ENCODE results near the gene FUBP3. TPM values are rescaled to one million over a fixed set of nuclear protein-coding genes. Genes with fewer than 3 reads are reported as not detected.

FUBP3 gene
- total RNA-seq, 4 donors from 2014 or later = 47.6 to 62.0 (median 52.4) TPM

DNA sequence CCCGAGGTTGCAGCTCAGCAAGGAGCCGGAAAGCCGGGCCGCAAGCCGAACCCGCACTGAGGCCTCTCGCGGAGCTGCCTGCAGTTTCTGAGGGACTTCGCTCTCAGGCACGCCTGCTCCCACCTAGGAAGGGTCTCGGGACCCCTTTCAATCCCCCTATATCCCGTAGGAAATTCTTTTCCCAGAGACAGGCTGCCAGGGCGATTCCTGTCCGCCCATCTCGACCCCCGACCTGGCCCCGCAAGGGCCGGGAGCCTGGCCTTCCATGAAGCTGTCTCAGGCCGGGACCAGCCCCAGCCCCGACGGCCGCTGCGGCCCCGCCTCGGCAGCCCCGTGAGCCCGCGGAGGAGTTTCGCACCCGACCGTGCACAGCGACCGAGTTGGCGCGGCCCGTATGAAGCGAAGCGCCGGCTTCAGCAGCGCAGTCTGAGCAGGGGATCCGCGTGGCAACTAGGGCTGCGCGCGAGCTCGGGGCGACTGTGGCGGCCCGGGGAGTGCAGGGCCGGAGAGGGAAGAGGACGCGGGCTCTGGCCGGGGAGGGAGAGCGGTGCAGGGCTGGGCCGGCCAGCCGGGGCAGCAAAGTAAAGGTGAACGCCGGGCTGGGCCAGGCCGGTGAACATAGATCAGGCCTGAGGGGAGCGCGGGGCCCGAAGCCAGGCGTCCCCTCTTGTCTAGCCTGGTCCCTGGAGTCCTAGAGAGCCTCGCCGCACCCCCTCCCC is 84.0 kb downstream of the FUBP3 start:
- Histone ChIP-seq H3K4me1 (peaks cover 0 to 77% (median 64%) of the 10 kb centered on the region in 3 donors), H3K27me3 (peaks cover 100% of the 10 kb centered on the region), H3K9me3 (no peaks in the 10 kb centered on the region), H3K4me3 (peak overlapping the region in 1 of 2 donors; percentile 27), H3K36me3 (no peaks in the 10 kb centered on the region), H3K27ac (no peak overlapping the region)
- no peak for ATAC-seq
- no peak for TF ChIP-seq POLR2AphosphoS5 (IDR thresholded peaks at IDR 0.05)
- TF ChIP-seq, protein P1, sequence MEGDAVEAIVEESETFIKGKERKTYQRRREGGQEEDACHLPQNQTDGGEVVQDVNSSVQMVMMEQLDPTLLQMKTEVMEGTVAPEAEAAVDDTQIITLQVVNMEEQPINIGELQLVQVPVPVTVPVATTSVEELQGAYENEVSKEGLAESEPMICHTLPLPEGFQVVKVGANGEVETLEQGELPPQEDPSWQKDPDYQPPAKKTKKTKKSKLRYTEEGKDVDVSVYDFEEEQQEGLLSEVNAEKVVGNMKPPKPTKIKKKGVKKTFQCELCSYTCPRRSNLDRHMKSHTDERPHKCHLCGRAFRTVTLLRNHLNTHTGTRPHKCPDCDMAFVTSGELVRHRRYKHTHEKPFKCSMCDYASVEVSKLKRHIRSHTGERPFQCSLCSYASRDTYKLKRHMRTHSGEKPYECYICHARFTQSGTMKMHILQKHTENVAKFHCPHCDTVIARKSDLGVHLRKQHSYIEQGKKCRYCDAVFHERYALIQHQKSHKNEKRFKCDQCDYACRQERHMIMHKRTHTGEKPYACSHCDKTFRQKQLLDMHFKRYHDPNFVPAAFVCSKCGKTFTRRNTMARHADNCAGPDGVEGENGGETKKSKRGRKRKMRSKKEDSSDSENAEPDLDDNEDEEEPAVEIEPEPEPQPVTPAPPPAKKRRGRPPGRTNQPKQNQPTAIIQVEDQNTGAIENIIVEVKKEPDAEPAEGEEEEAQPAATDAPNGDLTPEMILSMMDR (IDR thresholded peaks at IDR 0.05) = no peak
- 4% methylated on average over 13 of the region's 65 CpGs; no CpG with 5 or more reads in 1 of the 2 donors for WGBS, 2 donors (ENCODE audit: low coverage in 1 of 2)

- peaks cover 98% of the 10 kb centered on the region for H3K27me3 ChIP-seq
- no peak for ATAC-seq
- H3K36me3 ChIP-seq = no peaks in the 10 kb centered on the region
- WGBS, 2 donors (ENCODE audit: low coverage in 1 of 2) = 0% methylated on average over 3 of the region's 19 CpGs; no CpG with 5 or more reads in 1 of the 2 donors
- H3K9me3 ChIP-seq = no peaks in the 10 kb centered on the region
- H3K4me3 ChIP-seq = peak overlapping the region in 1 of 2 donors; percentile 27
- H3K4me1 ChIP-seq = peaks cover 0 to 77% (median 64%) of the 10 kb centered on the region in 3 donors
- TF ChIP-seq POLR2AphosphoS5 (IDR thresholded peaks at IDR 0.05) (no peak), EP300 (IDR thresholded peaks at IDR 0.05) (no peak), POLR2A (IDR thresholded peaks at IDR 0.05) (no peak)
- TF ChIP-seq, protein P1 (IDR thresholded peaks at IDR 0.05) = no peak
- H3K27ac ChIP-seq = no peak overlapping the region
Measured at GRCh38 chr9:130663977-130664250, 84.5 kb downstream of the FUBP3 start.

- Histone ChIP-seq H3K27me3 (peaks cover 93% of the 10 kb centered on the region), H3K9me3 (no peaks in the 10 kb centered on the region), H3K36me3 (no peaks in the 10 kb centered on the region), H3K4me1 (peaks cover 0 to 74% (median 62%) of the 10 kb centered on the region in 3 donors), H3K27ac (no peak within 1 kb of the TSS), H3K4me3 (peak within 1 kb of the TSS in 1 of 2 donors; percentile 27)
- ATAC-seq = no peak
- WGBS, 2 donors (ENCODE audit: low coverage in 1 of 2) = 3% methylated on average over 10 of the region's 76 CpGs; no CpG with 5 or more reads in 1 of the 2 donors
- TF ChIP-seq POLR2AphosphoS5 (IDR thresholded peaks at IDR 0.05) (no peak), POLR2A (IDR thresholded peaks at IDR 0.05) (no peak), EP300 (IDR thresholded peaks at IDR 0.05) (no peak)
- TF ChIP-seq, protein P1 (IDR thresholded peaks at IDR 0.05) = no peak
Measured at GRCh38 chr9:130664251-130665028, 85.1 kb downstream of the FUBP3 start, which contains the start of gene PRDM12. Gene PRDM12, plus strand, starts transcription at chr9:130664594. Its CDS starts 60 bp downstream, at chr9:130664654.

DNA sequence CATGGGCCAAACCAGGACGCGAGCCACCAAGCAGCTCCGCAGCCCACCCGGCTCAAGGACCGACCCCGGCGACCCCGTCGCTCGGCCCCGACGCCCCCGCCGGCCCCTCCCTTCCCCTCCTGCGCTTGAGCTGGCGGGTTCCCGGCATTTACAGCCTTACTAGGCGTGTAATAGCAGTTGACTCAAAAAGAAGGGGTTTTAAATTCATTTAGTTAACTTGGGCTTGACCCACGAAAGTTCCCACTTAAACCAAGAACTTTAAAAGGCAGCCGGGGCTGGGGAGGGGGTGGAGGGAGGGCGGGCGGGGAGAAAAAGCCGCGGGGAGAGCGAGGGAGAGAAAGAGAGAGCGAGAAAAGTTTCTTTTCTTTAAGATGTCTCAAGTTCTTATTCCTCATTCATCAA is 85.7 kb downstream of the FUBP3 start:
- Histone ChIP-seq H3K27me3 (peaks cover 87% of the 10 kb centered on the region), H3K4me1 (peaks cover 0 to 68% (median 56%) of the 10 kb centered on the region in 3 donors), H3K36me3 (no peaks in the 10 kb centered on the region), H3K9me3 (no peaks in the 10 kb centered on the region), H3K4me3 (peak overlapping the region in 1 of 2 donors; percentile 27), H3K27ac (no peak overlapping the region)
- WGBS, 2 donors (ENCODE audit: low coverage in 1 of 2) = 2% methylated on average over 6 of the region's 26 CpGs
- TF ChIP-seq, protein P1 (IDR thresholded peaks at IDR 0.05) = no peak
- TF ChIP-seq POLR2A (IDR thresholded peaks at IDR 0.05) (no peak), POLR2AphosphoS5 (IDR thresholded peaks at IDR 0.05) (no peak), EP300 (IDR thresholded peaks at IDR 0.05) (no peak)
- ATAC-seq = no peak

Measured in gastroesophageal sphincter (tissue), 4 donors.